Measurements from ENCODE around the gene HCAR2.
A peak's percentile ranks its signal among the peaks of the same experiment; 100 is the strongest.
"Not testable (repeated sequence)": the region's sequence is repeated elsewhere in the genome, so short reads cannot be mapped to it uniquely, and the experiment has no call there.

Gene HCAR2

DNA sequence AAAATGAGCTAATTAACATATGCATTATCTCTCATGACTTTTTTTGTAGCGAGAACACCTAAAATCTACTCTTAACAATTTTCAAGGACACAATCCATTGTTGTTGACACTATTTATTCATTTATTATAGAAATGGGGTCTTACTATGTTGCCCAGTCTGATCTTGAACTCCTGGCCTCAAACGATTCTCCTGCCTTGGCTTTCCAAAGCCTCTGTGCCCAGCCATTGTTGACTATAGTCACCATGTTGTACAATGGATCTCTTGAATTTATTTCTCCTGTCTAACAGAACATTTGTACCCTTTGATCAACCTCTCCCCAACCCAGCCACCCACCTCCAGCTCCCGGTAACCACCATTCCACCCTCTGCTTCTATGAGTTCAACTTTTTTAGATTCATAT is 41.2 kb downstream of the HCAR2 start:
- no peak overlapping the region for H3K4me3 ChIP-seq (ENCODE audit: low read length)
- DNase-seq (ENCODE audit: low read depth) = no peak
- TF ChIP-seq, protein P1, sequence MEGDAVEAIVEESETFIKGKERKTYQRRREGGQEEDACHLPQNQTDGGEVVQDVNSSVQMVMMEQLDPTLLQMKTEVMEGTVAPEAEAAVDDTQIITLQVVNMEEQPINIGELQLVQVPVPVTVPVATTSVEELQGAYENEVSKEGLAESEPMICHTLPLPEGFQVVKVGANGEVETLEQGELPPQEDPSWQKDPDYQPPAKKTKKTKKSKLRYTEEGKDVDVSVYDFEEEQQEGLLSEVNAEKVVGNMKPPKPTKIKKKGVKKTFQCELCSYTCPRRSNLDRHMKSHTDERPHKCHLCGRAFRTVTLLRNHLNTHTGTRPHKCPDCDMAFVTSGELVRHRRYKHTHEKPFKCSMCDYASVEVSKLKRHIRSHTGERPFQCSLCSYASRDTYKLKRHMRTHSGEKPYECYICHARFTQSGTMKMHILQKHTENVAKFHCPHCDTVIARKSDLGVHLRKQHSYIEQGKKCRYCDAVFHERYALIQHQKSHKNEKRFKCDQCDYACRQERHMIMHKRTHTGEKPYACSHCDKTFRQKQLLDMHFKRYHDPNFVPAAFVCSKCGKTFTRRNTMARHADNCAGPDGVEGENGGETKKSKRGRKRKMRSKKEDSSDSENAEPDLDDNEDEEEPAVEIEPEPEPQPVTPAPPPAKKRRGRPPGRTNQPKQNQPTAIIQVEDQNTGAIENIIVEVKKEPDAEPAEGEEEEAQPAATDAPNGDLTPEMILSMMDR (IDR thresholded peaks at IDR 0.05; ENCODE audit: insufficient read depth, low read depth, low read length, missing control alignments) = no peak

DNA sequence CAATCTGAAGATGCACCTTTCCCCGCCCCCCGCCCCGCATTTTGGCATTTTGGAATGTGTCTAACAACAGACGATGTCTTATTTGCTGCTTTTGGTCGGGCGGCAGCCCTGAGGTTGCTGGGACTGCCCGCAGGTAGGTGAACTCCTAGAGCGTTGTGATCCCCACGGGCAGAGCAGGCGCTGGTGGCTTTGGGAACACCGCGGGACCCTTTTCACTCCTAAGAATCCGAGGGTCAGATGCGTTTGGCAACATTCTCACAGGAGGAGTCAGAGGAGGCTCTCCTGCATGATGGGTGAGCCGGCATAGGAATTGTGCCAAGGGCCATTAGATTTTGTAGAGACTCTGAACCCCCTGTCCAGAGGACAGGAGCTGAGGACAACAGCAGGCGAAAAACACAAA is 41.9 kb downstream of the HCAR2 start:
- TF ChIP-seq, protein P1 (IDR thresholded peaks at IDR 0.05; ENCODE audit: insufficient read depth, low read depth, low read length, missing control alignments) = no peak

DNA sequence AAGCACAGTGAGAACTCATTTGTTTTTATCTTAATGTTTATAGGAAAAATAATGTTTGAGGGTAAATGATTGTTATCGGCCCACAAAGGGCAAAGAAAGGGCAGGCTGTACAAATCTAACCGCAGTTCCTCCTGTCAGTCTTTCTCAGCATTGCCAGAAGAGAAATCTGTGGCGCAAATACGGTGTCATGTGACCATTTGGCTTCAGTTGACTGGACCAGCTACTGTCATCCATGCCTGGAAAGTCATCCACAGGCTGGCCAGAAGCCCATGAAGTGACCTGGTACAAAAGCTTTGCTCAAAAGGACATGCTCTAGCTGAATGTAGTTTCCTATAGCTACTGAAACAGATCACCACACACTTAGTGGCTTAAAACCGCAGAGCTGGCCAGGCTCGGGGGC is 43.6 kb downstream of the HCAR2 start:
- no peak for DNase-seq (ENCODE audit: low read depth)

More for the DNA sequence above, 41.9 kb downstream of the HCAR2 start:
- no peak overlapping the region for H3K4me3 ChIP-seq (ENCODE audit: low read length)
- DNase-seq (ENCODE audit: low read depth) = no peak

DNA sequence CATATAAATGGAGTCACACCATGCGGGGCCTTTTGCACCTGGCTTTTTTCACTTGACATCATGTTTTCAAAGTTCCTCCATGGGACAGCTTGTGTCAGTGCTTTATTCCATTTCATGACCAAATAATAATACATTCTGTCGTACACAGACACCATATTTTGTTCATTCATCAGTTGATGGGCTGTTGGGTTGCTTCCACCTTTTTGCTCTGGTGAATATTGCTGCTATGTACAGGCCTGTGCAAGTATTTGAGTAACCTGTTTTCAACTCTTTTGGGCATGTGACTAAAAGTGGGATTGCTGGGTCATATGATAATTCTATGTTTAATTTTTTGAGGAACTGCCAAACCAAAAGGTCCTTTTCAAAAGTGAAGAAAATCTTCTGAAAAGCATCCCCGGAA is 46.9 kb downstream of the HCAR2 start:
- no peak overlapping the region for H3K4me3 ChIP-seq (ENCODE audit: low read length)
- TF ChIP-seq, protein P1 (IDR thresholded peaks at IDR 0.05; ENCODE audit: insufficient read depth, low read depth, low read length, missing control alignments) = no peak
- peak; percentile 35 for DNase-seq (ENCODE audit: low read depth)

More for the DNA sequence above, 43.6 kb downstream of the HCAR2 start:
- H3K4me3 ChIP-seq (ENCODE audit: low read length) = no peak overlapping the region
- TF ChIP-seq, protein P1 (IDR thresholded peaks at IDR 0.05; ENCODE audit: insufficient read depth, low read depth, low read length, missing control alignments) = no peak

DNA sequence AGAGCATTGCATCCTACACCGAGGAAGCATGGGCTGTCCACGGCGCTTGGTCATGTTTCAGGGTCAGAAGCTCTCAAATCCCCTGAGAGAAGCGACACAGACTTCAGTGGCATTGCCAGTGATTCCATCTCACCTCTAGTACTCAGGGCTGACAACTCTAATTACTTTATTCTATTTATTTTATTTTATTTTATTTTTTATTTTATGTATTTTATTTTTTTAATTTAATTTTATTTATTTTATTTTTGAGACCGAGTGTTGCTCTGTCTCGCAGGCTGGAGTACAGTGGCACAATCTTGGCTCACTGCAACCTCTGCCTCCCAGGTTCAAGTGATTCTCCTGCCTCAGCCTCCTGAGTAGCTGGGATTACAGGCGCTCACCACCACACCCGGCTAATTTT is 49.9 kb downstream of the HCAR2 start:
- not testable (repeated sequence) for DNase-seq (ENCODE audit: low read depth); H3K4me3 ChIP-seq (ENCODE audit: low read length)

DNA sequence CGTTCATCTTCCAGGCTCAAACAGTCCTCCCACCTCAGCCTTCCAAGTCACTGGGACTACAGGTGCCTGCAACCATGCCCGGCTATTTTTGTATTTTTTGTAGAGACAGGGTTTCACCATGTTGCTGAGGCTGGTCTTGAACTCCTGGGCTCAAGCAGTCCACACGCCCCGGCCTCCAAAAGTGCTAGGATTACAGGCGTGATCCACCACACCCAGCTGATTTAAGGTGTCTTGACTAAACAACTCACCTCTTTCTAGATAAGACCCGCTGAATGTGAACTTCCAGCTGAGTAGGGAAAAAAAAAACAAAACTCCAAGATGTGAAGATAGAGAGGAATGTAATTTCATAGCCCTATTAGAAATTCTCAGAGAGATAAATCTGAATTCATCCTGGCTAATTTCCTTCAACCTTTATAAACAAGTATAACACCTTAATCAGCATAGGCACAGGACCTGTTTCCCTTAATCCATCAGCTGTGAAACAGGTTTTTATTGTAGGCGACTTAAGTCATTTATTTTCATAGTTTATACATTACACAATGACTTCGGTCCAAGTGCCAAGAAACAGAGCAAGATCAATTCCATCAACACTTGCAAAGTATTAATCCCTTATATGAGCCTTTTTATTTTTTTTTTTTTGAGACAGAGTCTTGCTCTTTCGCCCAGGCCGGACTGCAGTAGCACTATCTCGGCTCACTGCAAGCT is 51.5 kb downstream of the HCAR2 start:
- H3K4me3 ChIP-seq (ENCODE audit: low read length) = no peak overlapping the region
- peak; percentile 79 for DNase-seq (ENCODE audit: low read depth)
- TF ChIP-seq, protein P1 (IDR thresholded peaks at IDR 0.05; ENCODE audit: insufficient read depth, low read depth, low read length, missing control alignments) = no peak

Measured in epithelial cell of esophagus (primary cell).